Ureter (tissue), 1 donor: ENCODE results near the gene FANK1. TPM values are rescaled to one million over a fixed set of nuclear protein-coding genes. Genes with fewer than 3 reads are reported as not detected.

Source experiments
- DNase-seq: peaks from one replicate; pipeline ENCODE4 v3.0.0-alpha.2; 2020; ENCODE audit warnings: low spot score
- total RNA-seq: library from RNA; stranded (reverse); gene quantifications from one replicate; pipeline ENCODE4 v1.2.4, GENCODE V29; 2023
- donor health status: DM: yes; HTN: yes; CAD: no.

The FANK1 gene
- total RNA-seq, 1 donor from 2014 or later: 6.3 TPM

GRCh38 chr10:125985557-125986240 lies 89.3 kb downstream of the FANK1 start:
- no peak for DNase-seq

- DNase-seq: no peak
Measured at GRCh38 chr10:125989791-125990190, 93.4 kb downstream of the FANK1 start.

GRCh38 chr10:125990974-125991373 lies 94.6 kb downstream of the FANK1 start:
- DNase-seq: no peak

- DNase-seq: no peak
Measured at GRCh38 chr10:125991392-125991791, 95.0 kb downstream of the FANK1 start.

GRCh38 chr10:125992254-125992653 lies 95.9 kb downstream of the FANK1 start:
- DNase-seq: no peak

GRCh38 chr10:125994601-125995000 lies 98.2 kb downstream of the FANK1 start:
- no peak for DNase-seq

- DNase-seq: no peak
Measured at GRCh38 chr10:125995726-125996304, 99.5 kb downstream of the FANK1 start.

GRCh38 chr10:125997586-125997985 lies 101.2 kb downstream of the FANK1 start:
- DNase-seq: no peak

- no peak for DNase-seq
Measured at GRCh38 chr10:125999694-126000093, 103.3 kb downstream of the FANK1 start.

GRCh38 chr10:126001576-126001975 lies 105.2 kb downstream of the FANK1 start:
- DNase-seq: no peak

GRCh38 chr10:126004752-126005151 lies 108.4 kb downstream of the FANK1 start:
- DNase-seq: no peak

GRCh38 chr10:126006264-126006663 lies 109.9 kb downstream of the FANK1 start:
- DNase-seq: no peak

- DNase-seq: no peak
Measured at GRCh38 chr10:126006906-126007305, 110.5 kb downstream of the FANK1 start.

GRCh38 chr10:126009650-126010049 lies 113.3 kb downstream of the FANK1 start:
- no peak for DNase-seq

- DNase-seq: no peak
Measured at GRCh38 chr10:126011995-126012394, 115.6 kb downstream of the FANK1 start.

GRCh38 chr10:126012485-126012884 lies 116.1 kb downstream of the FANK1 start:
- no peak for DNase-seq

GRCh38 chr10:126013489-126014281 lies 117.3 kb downstream of the FANK1 start:
- DNase-seq: no peak

- no peak for DNase-seq
Measured at GRCh38 chr10:126014309-126014708, 117.9 kb downstream of the FANK1 start.

GRCh38 chr10:126015413-126015812 lies 119.0 kb downstream of the FANK1 start:
- no peak for DNase-seq

- DNase-seq: no peak
Measured at GRCh38 chr10:126016156-126016805, 119.9 kb downstream of the FANK1 start.

- no peak for DNase-seq
Measured at GRCh38 chr10:126016882-126017281, 120.5 kb downstream of the FANK1 start.

GRCh38 chr10:126017961-126018560 lies 121.7 kb downstream of the FANK1 start:
- no peak for DNase-seq
